Central memory CD8-positive, alpha-beta T cell (primary cell): ENCODE results near the gene PRAC2.

ENCODE experiments used
- ATAC-seq: fragments of 150-1000 bp; cut with Tn5 transposase; replicated peaks from 2 replicates; pipeline ENCODE4 v1.10.0; 2022; ENCODE audit warnings: mild to moderate bottlenecking, moderate FRiP score, moderate number of reproducible peaks; ENCODE audit not compliant: poor library complexity, severe bottlenecking; ENCODE audit errors: extremely low read depth
- DNase-seq, 2 donors: peaks; one replicate each; pipeline ENCODE4 v3.0.0; 2021; ENCODE audit warnings: low spot score in 2 of 2
- H3K27ac Mint-ChIP-seq: one replicate; pipeline ENCODE4 v1.8.0; 2022; ENCODE audit warnings: low read depth, mild to moderate bottlenecking, moderate library complexity, mixed read lengths
- H3K27me3 Mint-ChIP-seq: one replicate; pipeline ENCODE4 v1.8.0; 2022; ENCODE audit warnings: mixed read lengths
- H3K36me3 Mint-ChIP-seq: one replicate; pipeline ENCODE4 v1.8.0; 2022; ENCODE audit warnings: mild to moderate bottlenecking, moderate library complexity, mixed read lengths; ENCODE audit not compliant: insufficient read depth
- H3K4me1 Mint-ChIP-seq: one replicate; pipeline ENCODE4 v1.8.0; 2022; ENCODE audit warnings: mixed read lengths
- H3K4me3 Mint-ChIP-seq: one replicate; pipeline ENCODE4 v1.8.0; 2022; ENCODE audit warnings: mild to moderate bottlenecking, moderate library complexity, mixed read lengths
- H3K9me3 Mint-ChIP-seq: one replicate; pipeline ENCODE4 v1.8.0; 2022; ENCODE audit warnings: mixed read lengths

PRAC2 gene

DNA sequence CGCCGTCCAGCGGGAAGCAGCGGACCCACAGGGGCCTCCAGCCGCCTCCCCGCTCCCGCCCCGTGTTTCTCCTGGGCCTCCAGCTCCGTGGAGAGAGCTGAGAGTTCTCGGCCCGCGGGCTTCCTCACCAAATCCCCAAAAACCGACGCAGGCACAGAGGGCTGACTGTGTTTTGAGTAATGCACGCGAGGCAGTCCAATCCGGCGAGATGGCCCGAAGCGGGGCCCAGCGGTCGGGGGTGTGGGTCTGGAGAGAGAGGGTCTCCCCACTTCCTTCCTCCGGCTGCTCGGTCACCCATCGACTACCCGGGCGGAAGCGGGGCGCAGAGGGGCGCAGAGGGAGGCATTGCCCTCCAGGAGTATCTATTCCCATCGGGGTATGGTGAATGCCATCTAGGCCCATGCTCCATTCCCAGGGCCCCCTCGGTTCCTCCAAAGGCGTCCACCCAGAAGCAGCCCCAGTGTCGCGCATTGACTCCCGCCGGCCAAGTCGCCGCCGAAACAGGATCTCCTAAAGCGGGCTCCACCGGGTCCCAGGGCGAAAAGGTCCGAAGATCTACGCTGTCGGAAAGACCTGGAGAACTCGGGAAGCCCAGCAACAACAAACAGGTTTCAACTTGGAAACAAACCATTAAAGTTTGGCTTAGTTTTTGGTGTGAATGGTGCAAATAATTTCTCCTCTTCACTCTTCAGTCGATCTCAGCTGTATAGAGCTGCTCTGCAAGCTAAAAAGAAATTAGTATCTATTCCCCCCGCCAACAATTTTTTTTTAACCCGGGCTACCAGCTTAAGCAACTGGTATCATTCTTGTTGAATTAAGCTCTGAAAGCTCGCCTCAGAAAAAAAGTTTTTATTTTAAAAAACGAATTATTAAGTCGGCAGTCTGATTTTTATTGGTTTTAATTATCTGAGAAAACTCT is 24.7 kb downstream of the PRAC2 start:
- no peak for DNase-seq
- H3K4me3 Mint-ChIP-seq: no peak overlapping the region

DNA sequence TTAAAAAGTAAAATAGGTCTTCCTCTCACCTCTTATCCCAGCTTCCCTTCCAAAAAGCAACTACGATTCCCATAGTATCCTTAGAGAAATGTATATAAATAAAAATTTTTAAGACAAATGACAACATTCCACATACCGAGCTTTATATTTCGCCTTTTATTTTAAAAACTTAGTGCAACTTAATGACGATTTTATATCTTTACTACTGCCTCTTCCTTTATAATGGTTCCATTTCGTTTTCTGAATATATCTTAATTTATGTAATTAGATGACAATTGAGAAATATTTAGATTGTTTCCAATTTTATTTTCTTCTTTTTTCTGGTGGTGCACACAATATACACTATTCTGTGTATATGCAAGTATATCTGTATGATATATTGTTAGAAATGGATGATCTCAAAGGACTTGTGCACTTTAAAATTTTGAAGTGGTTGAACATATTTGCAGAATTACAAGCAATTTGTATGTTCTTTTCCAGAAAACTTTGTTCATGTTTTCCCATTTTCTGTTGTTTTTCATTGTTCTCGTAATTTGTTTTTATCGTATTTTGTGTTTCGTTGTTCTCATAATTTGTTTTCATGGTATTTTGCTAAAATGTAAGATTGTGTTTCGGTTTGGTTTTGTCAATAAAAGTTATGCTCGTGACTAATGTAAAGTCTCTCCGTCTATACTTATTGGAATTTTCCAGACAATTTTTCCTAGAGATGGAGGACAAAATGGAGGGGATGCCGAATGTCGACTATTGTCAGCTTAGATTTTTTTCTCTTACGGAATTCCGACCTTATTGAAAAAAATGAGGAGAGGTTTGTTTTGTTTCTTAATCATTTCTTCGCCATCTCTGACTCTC is 26.0 kb downstream of the PRAC2 start:
- Mint-ChIP-seq H3K4me1 (peaks cover 17% of the 10 kb centered on the region), H3K27me3 (peaks cover 97% of the 10 kb centered on the region), H3K36me3 (peaks cover 19% of the 10 kb centered on the region), H3K4me3 (no peak overlapping the region), H3K27ac (no peak overlapping the region), H3K9me3 (no peaks in the 10 kb centered on the region)
- no peak for DNase-seq
- no peak for ATAC-seq

More for the DNA sequence above, 24.7 kb downstream of the PRAC2 start:
- H3K4me1 Mint-ChIP-seq: peaks cover 10% of the 10 kb centered on the region
- no peaks in the 10 kb centered on the region for H3K9me3 Mint-ChIP-seq
- peaks cover 15% of the 10 kb centered on the region for H3K36me3 Mint-ChIP-seq
- no peak overlapping the region for H3K27ac Mint-ChIP-seq
- peaks cover 97% of the 10 kb centered on the region for H3K27me3 Mint-ChIP-seq
- ATAC-seq: no peak

DNA sequence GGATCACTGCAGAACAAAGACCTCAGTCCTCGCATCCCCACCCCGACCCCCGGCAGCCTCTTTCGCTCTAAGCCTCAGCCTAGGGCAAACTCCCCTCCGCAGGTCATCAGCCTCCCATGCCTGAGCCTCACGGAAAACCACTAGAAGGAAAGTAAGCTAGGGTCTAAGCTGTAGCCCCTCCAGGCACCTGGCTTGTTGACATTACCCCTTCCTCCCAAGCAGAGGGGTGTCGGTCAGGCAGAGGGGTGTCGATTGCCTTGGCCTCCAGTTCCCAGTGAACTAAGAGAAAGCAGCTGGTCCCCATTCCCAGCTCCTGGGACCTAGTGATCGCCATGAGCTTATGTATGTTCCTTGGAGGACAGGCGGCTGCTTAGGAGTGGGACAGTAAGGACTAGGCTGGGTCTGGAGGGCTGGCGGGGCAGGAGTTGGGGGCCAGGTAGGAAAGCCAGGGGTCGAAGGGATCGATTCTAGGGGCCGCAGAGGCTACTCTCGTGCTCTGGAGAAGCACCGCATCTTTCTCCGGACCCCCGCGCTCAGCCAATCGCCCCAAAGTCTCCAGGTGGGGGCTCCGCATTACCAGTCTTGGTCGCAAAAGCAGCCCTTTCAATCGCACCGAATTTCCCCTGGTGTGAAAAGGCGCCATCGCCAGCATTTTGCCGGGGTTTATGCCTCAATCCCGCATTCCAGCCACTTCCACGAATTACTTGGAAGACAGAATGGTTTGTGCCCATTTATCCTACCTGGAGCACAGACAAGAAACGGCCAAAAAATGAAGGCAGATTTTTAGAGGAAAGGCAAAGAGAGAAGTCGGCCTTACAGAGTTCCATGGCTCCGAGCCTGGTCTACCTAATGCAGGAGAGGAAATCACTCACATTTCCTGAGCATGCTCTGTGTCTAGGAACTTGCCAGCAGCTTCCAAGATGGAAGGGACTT is 26.9 kb downstream of the PRAC2 start:
- Mint-ChIP-seq H3K9me3 (no peaks in the 10 kb centered on the region), H3K4me1 (peaks cover 24% of the 10 kb centered on the region), H3K4me3 (no peak overlapping the region), H3K27me3 (peaks cover 97% of the 10 kb centered on the region), H3K27ac (no peak overlapping the region), H3K36me3 (peaks cover 21% of the 10 kb centered on the region)
- no peak for ATAC-seq
- DNase-seq: no peak

DNA sequence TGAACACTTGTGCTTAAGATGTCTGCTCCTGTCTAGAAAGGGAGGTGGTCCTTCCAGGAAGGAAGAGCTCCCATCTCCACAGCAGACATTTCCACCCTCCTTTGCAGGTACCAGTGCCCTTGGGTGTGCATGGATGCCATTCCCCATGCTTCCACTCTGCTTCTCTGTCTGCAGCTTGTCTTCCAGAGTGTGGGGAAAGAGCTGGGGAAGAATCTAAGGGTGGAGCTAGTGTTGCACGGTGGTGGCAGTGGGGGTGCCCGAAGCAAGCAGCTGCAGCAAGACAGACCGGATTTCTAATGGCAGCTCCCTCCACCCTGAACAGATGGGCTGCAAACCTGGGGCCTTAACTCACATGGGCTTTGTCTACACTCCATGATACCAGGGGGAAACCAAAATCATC is 28.2 kb downstream of the PRAC2 start:
- DNase-seq (no peak), ATAC-seq (no peak)
- no peak overlapping the region for H3K27ac Mint-ChIP-seq
- H3K4me1 Mint-ChIP-seq: peaks cover 24% of the 10 kb centered on the region
- peaks cover 19% of the 10 kb centered on the region for H3K36me3 Mint-ChIP-seq
- H3K4me3 Mint-ChIP-seq: no peak overlapping the region
- H3K9me3 Mint-ChIP-seq: no peaks in the 10 kb centered on the region
- H3K27me3 Mint-ChIP-seq: peaks cover 97% of the 10 kb centered on the region

DNA sequence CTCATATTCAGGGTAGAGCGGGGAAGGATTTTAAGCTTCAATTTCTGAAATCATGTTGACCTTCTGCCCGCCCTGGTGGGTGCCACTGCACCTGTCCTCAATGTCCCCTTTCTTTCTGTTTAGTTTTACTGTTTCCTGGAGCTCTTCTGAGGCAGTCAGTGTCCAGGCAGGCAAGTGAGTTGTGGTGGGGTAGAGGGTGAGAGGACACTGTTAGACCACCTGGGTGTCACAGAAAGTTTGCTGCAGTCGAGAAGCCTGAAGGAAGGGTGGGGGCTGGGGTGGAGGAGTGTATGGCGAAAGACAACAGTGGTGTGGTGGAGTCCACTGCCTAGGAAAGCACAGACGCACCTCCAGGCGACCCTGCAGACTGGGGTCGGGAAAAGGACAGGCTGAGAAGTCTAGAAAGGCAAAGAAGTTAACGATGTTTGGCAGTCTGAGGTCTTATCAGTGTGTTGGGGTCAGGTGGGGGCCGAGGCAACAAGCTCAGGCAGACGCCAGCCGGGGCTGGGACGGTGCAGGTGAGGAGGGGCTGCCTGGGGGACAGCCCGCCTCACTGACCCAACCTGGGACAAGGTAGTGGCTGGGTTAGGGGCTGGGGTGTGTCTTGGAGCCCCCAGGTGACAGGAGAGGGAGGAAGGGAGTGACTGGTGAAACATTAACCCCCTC is 28.9 kb downstream of the PRAC2 start:
- no peak for ATAC-seq
- peaks cover 97% of the 10 kb centered on the region for H3K27me3 Mint-ChIP-seq
- DNase-seq: no peak
- H3K4me3 Mint-ChIP-seq: no peak overlapping the region
- H3K36me3 Mint-ChIP-seq: peaks cover 14% of the 10 kb centered on the region
- peaks cover 18% of the 10 kb centered on the region for H3K4me1 Mint-ChIP-seq
- H3K9me3 Mint-ChIP-seq: no peaks in the 10 kb centered on the region
- H3K27ac Mint-ChIP-seq: no peak overlapping the region

DNA sequence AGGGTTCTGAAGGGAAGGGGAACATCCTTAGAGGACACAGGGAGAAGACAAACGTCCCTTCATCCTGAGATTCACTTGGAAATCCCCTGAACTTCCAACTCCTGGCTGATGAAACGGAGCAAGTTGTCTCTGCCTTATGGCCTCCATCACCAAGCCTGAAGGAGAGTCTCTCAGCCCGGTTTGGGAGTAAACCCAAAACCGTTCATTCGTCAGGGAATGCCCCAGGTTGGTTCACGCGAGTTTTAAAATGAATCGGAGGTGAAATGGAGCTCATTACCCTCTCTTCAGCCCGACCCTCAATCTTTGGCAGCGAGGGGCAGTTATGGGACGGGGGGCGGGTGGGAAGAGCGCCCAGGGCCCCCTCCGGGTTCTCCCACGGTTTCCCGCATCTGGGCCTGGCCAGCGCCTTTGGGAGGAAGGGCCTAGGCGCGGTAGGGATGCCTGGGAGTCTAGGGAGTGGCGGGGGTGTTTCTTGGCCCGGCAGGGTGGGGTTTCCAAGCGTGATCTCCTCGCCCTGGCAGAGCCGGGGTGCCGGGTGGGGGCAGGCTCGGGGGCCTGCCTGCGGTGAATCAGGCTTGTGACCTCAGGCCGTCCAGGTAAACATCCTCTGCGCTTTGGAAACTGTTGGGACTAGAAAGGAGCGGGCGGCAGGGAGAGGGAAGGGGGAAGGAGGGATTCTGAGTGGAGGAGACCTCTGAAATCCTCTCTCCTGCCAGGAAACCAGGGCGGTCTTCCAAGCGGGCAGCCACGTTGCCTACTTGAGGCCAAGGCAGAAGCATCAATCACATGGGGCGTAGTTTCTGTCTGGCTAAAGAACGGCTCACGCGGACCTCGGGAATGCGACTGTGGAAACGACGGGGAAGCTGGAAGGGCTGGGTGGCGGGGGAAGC is 29.7 kb downstream of the PRAC2 start:
- Mint-ChIP-seq H3K4me1 (peaks cover 14% of the 10 kb centered on the region), H3K4me3 (no peak overlapping the region), H3K9me3 (no peaks in the 10 kb centered on the region), H3K36me3 (peaks cover 12% of the 10 kb centered on the region), H3K27ac (no peak overlapping the region), H3K27me3 (peaks cover 97% of the 10 kb centered on the region)
- DNase-seq (no peak), ATAC-seq (no peak)

DNA sequence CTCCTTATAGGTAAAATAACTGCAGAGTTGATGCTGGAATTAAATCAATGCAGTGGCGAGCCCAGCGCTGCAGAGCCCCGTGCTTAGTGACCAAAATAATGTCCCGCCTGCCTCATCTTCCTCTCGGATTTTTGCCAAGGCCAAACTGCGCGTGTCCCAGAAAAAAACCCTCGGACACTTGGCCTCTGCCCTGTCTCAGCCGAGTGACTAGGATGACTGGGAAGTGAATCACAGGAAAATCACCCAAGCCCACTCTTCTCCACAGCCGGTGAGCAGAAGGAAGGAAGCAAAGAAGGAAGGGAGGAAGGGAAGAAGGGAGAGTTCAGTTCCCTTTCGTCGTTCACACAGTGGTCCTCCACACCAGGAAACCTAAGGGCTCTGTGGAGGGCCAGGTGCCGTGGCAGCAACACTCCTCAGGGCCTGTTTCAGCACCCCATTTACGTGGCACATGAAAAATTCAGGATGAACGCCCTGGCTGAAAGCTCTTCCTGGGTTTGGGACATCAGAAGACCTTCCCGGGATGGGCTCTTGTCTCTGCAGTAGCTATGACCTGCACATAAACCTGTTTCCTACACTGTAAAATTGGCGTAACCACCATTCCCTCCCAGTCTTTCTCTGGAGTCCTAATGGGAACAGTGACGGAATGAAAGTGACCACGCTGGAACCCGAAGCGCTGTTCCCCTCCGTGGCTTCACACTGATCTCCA is 31.0 kb downstream of the PRAC2 start:
- H3K36me3 Mint-ChIP-seq: peaks cover 12% of the 10 kb centered on the region
- H3K9me3 Mint-ChIP-seq: no peaks in the 10 kb centered on the region
- H3K4me3 Mint-ChIP-seq: no peak overlapping the region
- ATAC-seq (no peak), DNase-seq (no peak)
- H3K27me3 Mint-ChIP-seq: peaks cover 98% of the 10 kb centered on the region
- no peak overlapping the region for H3K27ac Mint-ChIP-seq
- H3K4me1 Mint-ChIP-seq: peaks cover 14% of the 10 kb centered on the region

DNA sequence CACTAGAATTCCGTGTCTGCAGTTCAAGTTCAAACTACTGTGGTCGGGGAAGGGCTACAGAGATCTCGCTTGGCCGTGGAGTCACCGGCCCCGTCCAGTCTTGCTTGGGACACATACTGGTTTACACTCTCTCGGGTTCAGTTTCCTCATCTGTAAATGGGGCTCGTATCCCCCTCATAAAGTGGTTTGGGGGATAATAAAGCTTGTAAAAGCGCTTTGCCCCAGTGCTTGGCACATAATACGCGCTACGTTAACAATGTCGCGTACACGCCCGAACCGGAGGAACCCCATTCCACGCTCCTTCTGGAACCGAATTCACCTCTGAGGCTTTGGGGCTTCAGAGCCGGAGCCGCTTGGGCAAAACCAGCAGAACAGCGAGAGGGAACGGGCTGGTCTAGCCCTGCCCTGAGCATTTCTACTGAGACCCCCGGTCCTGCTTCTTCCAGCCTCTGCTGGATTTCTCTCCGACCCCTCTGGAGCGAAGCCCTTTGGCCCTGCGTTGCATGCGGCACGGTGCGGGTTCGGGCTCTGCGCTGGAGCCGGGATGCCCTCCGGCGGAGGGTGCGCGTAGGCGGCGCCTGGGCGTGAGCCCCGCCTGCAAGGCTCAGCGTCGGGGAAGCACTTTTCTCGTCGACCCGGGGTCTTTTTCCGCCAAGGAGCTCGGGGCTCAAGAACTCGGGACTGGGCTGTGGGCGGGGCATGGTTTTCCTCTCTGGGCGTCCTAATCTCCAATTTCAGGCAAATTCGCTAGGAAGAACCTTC is 31.7 kb downstream of the PRAC2 start:
- ATAC-seq: no peak
- peaks cover 98% of the 10 kb centered on the region for H3K27me3 Mint-ChIP-seq
- H3K36me3 Mint-ChIP-seq: peaks cover 8% of the 10 kb centered on the region
- H3K27ac Mint-ChIP-seq: peak overlapping the region; percentile 38
- H3K9me3 Mint-ChIP-seq: no peaks in the 10 kb centered on the region
- H3K4me3 Mint-ChIP-seq: no peak overlapping the region
- peaks cover 14% of the 10 kb centered on the region for H3K4me1 Mint-ChIP-seq
- DNase-seq: no peak

DNA sequence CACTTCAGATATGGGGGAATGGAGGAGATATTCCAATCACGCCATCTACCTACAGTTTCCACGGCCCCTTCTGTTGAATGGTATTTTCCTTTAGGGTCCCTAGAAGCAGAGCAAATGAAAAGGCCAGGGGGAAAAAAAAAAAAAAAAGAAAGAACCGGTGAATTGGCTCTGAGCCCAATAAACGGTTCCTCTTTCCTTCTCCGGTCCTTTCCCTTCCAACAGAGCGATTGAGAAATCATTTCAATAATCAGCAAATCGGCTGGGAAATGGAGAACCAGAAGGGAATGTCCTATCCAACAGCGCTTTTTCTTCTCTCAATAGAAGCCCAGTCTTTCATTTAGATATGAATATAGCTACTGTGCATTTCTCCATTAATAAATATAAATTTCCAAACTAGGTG is 32.4 kb downstream of the PRAC2 start:
- no peak overlapping the region for H3K4me3 Mint-ChIP-seq

DNA sequence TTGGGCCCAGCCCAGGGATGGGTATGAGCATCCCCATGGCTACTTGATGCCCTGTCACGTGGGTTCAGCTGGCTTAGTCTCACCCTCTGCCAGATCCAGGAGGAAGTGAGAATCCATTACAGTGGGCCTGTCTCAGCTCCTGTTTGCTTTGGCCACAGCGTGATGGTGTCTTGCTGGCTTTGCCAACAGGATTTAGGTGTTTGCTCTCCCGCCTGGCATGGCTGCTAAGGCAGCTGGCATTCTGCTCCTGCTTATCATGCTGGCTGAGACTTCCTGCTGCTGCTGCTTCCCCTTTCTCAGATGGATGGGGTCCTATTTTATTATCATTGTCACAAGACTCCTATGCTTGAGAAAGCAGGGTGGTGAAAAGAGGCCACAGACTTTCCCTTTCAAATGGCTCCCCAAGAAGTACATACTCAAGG is 33.9 kb downstream of the PRAC2 start:
- Mint-ChIP-seq H3K27ac (no peak overlapping the region), H3K4me3 (no peak overlapping the region), H3K36me3 (peaks cover 6% of the 10 kb centered on the region), H3K4me1 (peaks cover 14% of the 10 kb centered on the region), H3K9me3 (no peaks in the 10 kb centered on the region), H3K27me3 (peaks cover 99% of the 10 kb centered on the region)
- ATAC-seq (no peak), DNase-seq (no peak)

More for the DNA sequence above, 32.4 kb downstream of the PRAC2 start:
- Mint-ChIP-seq H3K9me3 (no peaks in the 10 kb centered on the region), H3K27ac (peak overlapping the region; percentile 38), H3K27me3 (peaks cover 98% of the 10 kb centered on the region), H3K4me1 (peaks cover 14% of the 10 kb centered on the region), H3K36me3 (peaks cover 8% of the 10 kb centered on the region)
- DNase-seq: no peak
- no peak for ATAC-seq
